Iris pigment epithelial cell (primary cell): ENCODE measurements around the gene FFAR2.
"Not testable (repeated sequence)": the region's sequence is repeated elsewhere in the genome, so short reads cannot be mapped to it uniquely, and the experiment has no call there.

Source experiments
- DNase-seq: peaks from one replicate; pipeline ENCODE4 v3.0.0-alpha.2; 2011; ENCODE audit warnings: low read depth

The FFAR2 gene

DNA sequence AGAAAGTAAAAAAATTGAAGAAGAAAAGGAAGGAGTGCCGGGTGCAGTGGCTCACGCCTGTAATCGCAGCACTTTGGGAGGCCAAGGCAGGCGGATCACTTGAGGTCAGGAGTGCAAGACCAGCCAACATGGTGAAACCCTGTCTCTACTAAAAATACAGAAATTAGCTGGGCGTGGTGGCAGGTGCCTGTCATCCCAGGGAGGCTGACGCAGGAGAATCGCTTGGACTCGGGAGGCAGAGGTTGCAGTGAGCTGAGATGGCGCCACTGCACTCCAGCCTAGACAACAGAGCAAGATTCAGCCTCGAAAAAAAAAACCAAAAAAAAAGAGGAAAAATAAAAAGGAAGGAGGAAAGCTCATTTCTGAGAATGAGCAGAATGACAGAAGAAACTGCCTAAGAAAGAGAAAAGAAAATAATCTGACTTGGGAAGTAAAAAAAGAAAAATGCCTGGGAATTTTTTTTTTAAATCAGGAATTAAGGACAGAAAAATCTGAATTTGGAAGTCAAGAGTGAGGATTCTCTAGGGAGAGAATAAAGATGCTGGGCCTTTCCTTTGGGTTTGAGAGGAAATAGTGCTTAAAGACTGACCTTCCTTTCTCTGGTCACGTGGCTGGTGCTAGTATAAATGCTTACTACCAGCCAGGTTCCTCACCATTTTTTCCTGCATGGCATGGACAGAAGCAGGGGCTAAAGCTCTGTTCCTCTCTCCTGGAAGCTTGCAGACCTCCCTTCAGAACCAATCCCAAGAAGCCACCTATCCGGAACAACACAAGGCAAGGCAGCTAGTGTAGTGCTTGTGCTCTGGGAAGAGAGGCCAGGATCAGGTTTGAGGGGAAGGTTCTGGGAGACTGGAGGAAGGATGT lies at the start of gene FFAR2:
Gene FFAR2, plus strand, starts transcription at position 652 of the 864 bp plus-strand sequence. CDS start 1,458 bp downstream, outside the sequence.
- no peak for DNase-seq

DNA sequence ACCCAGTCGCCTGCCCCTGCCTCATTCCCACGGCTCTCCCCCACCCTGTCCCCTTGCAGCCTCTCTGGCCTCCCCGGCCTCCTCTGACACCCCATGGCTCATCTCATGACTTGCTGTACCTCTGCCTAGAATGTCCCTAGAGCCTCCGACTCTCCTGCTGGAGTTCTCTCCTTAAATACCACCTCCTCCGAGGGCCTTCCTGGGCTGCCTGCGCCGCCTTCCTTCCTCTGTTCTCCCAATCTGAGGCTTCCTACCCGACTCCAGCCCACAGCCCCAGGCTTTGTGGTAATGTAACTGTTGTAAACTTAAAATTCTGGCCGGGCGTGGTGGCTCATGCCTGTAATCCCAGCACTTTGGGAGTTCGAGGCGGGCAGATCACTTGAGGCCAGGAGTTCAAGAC lies 49.5 kb upstream of the FFAR2 start:
- no peak for DNase-seq

DNA sequence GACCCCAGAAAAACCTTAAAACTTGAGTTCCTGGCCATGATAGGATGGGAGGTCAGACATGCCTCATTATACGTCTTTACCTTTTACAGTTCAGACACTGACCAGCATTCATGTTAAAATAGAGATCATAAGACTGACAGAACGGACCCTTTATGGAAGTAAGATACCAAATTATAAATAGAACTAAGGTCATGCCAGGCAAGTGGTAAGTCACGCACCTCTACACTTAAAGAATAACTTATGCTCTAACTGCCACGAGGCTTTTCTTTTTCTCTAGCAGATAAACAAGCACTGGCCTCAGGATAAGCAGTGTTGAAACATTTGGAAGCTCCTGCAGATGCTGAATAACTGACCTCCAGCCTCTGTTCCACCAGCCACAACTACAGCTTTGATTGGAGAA lies 48.8 kb upstream of the FFAR2 start:
- no peak for DNase-seq

DNA sequence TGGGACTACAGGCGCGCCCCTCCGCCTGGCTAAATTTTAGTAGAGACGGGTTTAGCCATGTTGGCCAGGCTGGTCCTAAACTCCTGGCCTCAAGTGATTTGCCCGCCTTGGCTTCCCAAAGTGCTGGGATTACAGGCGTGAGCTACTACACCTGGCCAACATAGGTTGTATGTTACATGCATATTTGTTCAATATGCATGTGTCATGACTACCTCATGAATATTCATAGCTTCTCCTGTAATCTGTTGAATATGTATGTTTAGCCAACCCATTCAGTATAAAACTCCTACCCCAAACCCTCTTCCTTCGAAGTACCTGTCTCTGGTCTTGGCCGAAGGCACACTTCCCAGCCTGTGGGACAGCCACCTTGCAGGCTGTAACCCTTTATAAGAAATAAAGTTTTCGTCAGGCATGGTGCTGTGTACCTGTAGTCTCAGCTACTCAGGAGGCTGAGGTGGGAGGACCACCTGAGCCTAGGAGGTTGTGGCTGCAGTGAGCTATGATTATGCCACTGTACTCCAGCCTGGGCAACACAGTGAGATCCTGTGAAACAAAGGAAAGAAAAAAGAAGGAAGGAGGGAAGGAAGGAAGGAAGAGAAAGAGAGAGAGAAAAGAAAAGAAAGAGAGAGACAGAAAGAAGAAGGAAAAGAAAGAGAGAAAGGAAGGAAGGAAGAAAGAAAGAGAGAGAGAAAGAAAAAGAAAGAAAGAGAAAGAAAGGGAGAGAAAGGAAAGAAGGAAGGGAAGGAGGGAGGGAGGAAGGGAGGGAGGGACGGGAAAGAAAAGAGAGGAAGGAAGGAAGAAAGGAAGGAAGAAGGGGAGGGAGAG lies 47.9 kb upstream of the FFAR2 start:
- no peak for DNase-seq

DNA sequence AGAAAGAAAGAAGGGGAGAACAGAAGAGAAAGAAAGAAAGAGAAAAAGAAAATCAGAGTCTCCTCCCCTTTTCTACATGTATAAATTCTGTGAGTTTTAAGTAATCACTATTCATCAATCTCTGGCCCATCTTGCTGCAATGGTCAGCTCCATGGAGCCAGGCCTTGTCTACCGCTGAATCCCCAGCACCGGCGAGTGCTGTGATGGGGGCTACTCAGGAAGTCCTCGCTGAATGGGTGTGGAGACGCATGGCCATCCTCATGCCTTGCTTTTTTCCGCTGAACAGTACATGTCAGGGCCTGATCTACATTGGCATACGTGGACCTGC lies 47.3 kb upstream of the FFAR2 start:
- DNase-seq, result no peak

DNA sequence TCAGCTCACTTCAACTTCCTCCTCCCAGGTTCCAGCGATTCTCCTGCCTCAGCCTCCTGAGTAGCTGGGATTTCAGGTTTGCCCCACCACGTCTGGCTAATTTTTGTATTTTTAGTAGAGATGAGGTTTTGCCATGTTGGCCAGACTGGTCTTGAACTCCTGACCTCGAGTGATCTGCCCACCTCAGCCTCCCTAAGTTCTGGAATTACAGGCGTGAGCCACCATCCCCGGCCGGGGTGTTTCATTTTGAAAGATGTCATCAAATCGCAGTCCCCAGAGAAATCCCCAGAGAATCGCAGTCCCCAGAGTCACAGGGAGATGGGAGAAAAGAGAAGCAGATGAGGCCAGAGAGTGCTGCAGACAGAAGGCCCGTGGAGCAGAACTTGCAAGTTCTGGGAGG lies 46.6 kb upstream of the FFAR2 start:
- DNase-seq, result not testable (repeated sequence)

DNA sequence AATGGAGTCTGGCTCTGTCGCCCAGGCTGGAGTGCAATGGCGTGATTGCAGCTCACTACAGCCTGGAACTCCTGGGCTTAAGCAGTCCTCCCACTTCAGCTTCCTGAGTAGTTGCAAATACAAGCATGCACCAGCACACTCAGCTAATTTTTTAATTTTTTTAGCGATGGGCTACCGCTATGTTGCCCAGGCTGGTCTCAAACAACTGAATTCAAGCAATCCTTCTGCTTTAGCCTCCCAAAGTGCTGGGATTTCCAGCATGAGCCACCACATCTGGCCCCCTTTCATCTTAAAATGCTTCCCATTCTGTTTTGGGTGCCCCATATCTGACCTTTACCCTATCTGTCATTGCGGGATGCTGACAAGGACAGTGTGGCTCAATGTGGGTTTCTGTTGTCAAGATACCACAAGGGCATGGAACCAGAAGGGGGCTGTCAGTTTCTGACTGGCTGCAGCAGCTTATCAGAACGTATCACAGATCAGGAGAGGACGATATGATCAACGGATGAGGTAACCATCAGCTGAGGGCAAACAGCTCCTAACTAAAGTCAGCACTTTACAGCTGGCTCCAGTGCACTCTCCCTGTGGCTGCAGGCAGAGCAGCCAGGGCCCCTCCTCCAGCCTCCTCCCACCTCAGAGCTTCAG lies 44.8 kb upstream of the FFAR2 start:
- DNase-seq, result no peak

DNA sequence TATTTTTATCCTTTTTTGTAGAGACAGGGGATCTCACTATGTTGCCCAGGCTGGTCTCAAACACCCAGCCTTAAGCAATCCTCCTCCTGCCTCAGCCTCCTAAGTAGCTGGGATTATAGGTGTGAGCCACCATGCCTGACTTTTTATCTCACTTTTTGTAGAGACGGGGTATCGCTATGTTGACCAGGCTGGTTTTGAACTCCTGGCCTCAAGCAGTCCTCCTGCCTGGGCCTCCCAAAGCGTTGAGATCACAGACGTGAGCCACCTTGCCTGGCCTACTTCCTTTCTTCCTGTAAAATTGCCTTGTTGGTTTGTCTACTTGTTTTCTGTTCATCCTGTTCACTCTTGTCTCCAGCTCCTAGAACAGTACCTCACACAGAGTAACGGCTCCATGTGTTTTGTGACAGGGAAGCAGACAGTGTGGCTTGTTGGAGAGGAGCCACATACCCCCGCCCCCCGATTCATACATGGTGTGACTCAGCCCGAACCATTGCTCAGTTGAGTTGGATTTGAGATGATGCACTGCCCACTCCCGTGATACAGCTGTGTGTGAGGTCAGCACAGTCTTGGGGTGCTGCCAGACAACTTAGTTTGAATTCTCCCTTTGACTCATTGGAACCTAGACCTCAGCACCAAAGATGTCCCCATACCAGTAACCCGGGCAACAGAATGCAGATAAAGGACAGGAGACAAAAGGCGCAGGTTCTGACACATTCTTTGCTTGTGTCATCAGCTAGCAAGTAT lies 43.0 kb upstream of the FFAR2 start:
- peak; percentile 89 for DNase-seq

DNA sequence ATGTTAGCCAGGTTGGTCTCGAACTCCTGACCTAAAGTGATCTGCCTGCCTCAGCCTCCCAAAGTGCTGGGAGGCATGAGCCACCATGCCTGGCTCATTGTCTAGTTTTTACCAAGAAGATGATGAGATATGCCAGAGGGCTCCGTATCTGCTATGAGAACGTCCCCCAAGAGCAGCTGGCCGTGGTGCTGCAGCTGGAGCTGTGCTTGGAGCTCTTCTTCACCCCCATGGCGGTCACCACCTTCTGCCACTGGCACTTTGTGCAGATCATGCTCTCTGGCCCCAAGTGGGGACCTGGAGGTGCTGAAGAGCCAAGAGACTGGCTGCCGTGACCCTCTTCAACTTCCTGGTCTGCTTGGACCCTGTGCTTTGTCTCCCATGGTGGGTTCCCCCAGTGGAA lies 40.4 kb upstream of the FFAR2 start:
- DNase-seq, result no peak

DNA sequence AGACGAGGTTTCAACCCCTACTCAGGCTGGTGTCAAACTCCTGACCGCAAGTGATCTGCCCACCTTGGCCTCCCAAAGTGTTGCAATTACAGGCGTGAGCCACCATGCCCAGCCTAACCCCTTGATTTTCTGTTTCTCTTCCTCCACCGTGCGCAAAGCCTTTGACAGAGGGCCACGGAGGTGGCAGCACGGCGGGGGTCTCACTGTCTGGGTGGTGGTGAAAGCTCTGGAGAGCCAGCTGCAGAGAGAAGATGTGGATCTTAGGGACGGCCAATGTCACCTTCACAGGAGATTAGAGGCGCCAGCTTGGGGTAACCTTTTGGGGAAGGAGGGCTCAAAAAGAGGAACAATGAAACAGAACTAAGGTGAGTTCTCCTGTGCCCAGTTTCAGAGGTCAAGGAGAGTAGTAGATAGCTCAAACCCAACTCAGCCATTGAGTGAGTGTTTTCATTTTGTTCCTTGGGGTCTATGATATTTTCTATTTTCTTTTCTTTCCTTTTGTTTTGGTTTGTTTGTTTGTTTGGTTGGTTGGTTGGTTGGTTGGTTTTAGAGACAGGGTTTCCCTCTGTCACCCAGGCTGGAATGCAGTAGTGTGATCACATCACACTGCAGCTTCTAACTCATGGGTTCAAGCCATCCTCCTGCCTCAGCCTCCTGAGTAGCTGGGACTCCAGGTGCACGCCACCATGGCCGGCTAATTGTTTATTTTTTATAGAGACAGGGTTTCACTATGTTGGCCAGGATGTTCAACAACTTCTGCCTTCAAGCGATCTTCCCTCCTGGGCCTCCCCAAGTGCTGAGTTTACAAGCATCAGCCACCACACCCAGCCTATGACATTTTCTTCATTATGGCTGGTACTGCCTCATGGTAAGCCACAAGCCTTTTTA lies 39.5 kb upstream of the FFAR2 start:
- no peak for DNase-seq

DNA sequence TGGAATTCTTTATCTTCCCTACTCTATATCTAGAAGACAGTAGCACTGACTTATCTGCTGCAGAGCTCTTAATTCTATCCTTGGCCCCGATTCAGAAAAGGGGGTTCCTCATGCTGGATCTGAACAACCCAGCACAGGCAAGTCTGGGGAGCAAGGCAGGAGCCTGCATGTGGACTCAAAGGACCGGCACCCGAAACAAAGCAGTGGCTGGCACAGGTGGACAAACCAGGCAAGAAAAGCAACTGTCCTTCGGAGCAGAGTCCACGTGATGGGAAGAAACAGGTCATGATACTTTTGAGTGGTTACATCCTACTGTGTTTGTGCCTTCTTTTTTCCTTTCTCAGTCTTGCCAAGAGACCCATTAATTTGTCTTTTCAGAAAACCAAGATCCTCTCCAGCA lies 38.9 kb upstream of the FFAR2 start:
- no peak for DNase-seq

DNA sequence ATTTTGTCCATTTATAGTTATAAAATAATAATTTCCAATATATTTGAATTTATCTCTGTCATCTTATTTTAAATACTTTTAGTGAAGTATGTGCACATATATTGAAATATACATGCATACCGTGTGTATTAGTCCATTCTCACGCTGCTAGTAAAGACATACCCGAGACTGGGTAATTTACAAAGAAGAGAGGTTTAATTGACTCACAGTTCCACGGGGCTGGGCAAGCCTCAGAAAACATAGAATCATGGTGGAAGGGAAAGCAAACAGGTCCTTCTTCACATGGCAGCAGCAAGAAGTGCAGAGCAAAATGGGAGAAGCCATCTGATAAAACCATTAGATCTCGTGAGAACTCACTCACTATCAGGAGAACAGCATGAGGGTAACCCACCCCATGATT lies 37.6 kb upstream of the FFAR2 start:
- DNase-seq, result no peak

DNA sequence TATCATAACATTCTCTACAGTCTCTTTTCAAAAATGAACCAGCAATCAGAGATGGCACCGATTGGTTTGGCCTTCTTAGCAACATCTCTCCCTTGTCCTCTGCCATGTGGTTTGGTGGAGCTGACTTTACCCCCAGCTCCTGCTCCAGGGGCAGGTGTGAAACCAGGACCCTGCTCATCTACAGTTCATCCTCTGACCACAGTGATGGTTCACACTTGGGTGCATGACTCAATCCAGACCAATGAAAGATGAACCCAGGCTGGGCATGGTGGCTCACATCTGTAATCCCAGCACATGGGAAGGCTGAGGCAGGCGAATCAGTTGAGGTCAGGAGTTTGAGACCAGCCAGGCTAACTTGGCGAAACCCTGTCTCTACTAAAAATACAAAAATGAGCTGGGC lies 33.6 kb upstream of the FFAR2 start:
- no peak for DNase-seq

DNA sequence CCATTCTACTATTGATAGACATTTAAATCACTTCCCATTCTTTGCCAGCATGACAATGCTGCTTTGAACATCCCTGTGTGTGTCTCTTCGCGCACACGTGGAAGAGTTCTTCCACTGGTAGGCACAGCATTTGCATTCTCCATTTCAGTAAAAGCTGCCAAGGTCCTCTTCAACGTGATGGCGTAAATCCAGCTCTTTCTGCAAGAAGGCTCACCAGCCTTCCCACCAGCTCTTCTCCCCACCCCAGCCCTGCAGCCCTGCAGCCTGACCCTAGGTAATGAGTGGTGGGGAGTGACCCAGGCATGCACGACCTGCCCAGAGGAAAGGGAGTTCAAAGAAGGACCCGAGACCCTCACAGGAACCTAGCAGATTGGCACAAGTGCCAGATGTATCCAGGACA lies 31.7 kb upstream of the FFAR2 start:
- no peak for DNase-seq

DNA sequence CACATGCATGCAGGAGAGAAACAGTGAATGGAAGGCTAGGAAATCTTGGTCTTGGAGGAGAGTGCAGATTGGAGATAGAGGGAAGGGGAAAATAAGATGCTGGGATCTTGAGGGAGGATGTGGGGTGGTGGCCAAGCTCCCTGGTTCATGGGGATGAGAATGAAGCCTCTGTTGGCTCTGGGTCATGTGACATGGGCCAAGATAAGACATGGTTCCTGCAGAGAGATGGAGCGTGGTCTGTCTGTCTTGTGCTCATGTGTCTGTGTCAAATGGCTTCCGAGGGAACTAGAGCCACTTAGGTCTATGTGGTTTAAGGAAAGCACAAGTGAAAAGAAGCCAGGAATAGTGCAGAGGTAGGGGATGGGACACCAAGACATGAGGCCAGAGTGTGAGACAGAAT lies 30.8 kb upstream of the FFAR2 start:
- DNase-seq, result no peak

DNA sequence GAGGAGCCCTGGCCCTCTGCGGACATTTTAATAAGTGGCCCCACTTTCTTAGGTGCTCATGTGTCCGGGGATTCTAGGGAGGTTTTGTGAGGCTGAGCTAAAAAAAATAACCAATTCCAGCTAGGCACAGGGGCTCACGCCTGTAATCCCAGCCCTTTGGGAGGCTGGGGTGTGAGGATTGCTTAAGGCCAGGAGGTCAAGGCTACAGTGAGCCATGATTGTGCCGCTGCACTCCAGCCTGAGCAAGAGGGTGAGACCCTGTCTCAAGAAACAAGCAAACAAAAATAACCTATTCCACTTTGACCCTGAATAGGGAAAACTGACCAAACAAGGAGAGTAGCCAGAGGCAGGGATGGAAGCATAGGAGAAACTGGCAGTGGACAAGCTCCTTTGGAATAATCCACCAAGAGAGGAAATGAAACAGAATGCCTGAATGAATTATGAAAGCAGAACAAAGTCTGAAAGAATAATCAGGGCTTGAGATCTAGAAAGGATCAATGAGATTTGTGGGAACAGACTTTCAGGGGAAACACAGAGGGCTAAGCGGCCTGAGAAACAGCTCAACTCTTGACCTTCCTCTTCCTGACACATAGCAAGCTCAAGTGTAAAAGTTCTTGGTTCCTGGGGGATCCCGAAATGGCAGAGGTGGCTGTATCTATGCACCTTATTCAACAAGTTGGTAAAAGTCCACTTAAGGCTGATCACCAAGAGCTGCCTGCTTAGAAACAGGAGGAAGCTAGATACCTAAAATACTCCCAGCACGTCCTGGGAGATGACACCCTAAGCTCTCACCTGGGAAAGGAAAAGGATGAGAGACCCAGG lies 30.1 kb upstream of the FFAR2 start:
- no peak for DNase-seq

DNA sequence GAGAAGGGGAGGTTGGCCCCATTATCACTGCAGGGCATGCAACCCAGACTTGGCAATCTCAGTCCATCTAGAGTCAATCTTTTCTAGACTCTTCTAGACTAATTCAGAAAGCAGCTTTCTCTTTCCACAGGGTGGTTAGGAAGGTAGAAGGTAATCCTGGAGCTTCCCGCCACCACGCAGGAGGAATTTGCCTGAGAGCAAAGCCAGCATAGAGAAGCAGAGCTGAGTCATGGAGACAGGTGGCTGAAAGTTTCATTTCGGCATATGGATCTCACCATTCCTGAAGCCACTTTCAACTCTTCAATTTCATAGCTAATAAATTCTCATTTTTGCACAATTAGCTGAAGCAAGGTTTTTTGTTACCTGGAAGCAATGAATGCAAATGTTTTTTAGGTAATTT lies 29.0 kb upstream of the FFAR2 start:
- no peak for DNase-seq

DNA sequence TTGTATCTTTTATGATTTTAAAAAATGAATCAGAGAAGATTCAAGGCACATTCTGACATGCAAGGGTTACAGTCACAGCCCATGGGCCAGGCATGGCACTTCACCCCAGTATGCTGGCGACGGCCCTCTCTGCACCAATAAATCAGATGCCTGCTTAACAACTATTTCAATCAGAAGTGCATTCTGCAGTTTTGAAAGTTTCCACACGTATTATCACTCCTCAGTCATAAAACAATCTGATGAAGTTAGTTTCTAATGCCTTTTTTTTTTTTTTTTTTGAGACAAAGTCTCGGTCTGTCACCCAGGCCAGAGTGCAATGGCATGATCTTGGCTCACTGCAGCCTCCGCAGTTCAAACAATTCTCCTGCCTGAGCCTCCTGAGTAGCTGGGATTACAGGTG lies 28.3 kb upstream of the FFAR2 start:
- no peak for DNase-seq

DNA sequence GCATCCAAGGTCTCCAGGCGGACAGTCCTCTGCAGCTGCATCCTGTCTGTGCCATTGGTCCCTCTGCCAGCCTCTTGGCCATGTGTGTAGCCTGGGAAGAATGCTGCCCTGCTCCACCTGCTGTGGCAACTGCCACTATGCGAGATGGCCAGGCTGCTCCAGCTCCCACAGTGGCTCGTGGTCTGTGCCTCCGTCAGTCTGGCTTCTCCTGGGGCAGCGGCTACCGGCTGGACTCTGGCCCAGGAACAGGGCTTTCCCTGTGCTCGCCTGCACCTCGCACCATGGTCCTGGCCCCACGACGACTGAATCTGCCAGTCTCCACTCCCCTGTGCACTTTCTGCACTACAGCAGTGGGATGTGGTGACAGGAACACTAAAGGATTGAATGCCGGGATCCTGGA lies 26.7 kb upstream of the FFAR2 start:
- DNase-seq, result no peak

DNA sequence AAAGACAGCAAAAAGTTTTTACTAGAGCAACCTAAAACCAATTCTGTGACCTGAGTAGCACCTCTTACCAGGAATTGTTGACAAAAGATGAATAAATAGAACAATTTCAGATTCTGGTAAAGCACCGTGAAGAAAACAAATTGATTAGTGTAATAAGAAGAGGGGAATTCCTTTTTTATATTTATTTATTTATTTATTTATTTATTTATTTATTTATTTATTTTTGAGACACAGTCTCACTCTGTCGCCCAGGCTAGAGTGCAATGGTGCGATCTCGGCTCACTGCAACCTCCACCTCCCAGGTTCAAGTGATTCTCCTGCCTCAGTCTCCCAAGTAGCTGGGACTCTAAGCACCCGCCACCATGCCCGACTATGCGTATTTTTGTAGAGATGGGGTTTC lies 24.7 kb upstream of the FFAR2 start:
- DNase-seq, result not testable (repeated sequence)
